Osteoblast (primary cell): Measurements from ENCODE around the gene PLS1. TPM values are rescaled to one million over a fixed set of nuclear protein-coding genes. Genes with fewer than 3 reads are reported as not detected.

Experiments used
- DNase-seq: peaks from one replicate; pipeline ENCODE4 v3.0.0; 2011; ENCODE audit warnings: low spot score, mixed read lengths; ENCODE audit not compliant: insufficient read length; ENCODE audit errors: missing footprints
- H2AFZ ChIP-seq: 2 replicates; pipeline ENCODE4 v1.6.0; 2011; ENCODE audit warnings: mild to moderate bottlenecking, low read length
- H3K27ac ChIP-seq: 2 replicates; pipeline ENCODE4 v1.5.1; 2011; ENCODE audit warnings: mild to moderate bottlenecking, low read depth, low read length, moderate library complexity
- H3K27me3 ChIP-seq: 2 replicates; pipeline ENCODE4 v1.6.0; 2012; ENCODE audit warnings: mild to moderate bottlenecking, control low read depth, inconsistent platforms, low read length, moderate library complexity; ENCODE audit not compliant: insufficient read depth
- H3K36me3 ChIP-seq: 2 replicates; pipeline ENCODE4 v1.5.1; 2011; ENCODE audit warnings: mild to moderate bottlenecking, low read length, control low read depth, moderate library complexity; ENCODE audit not compliant: insufficient read depth
- H3K4me1 ChIP-seq: 2 replicates; pipeline ENCODE4 v1.5.1; 2011; ENCODE audit warnings: mild to moderate bottlenecking, low read length, control low read depth, moderate library complexity; ENCODE audit not compliant: insufficient read depth
- H3K4me2 ChIP-seq: 2 replicates; pipeline ENCODE4 v1.6.0; 2011; ENCODE audit warnings: mild to moderate bottlenecking, low read length; ENCODE audit not compliant: insufficient read depth
- H3K4me3 ChIP-seq: fragments of 200-600 bp; sonication (generic); 3 replicates; pipeline ENCODE4 v1.5.1; 2012; ENCODE audit warnings: mild to moderate bottlenecking, low read length, inconsistent platforms; ENCODE audit not compliant: insufficient read depth
- H3K79me2 ChIP-seq: 2 replicates; pipeline ENCODE4 v1.6.0; 2012; ENCODE audit warnings: mild to moderate bottlenecking, low read length, control low read depth, inconsistent platforms; ENCODE audit not compliant: insufficient read depth
- H3K9me3 ChIP-seq: 2 replicates; pipeline ENCODE4 v1.5.1; 2011; ENCODE audit warnings: low read depth, low read length, control low read depth
- H4K20me1 ChIP-seq: 2 replicates; pipeline ENCODE4 v1.6.0; 2012; ENCODE audit warnings: mild to moderate bottlenecking, low read length, control low read depth; ENCODE audit not compliant: insufficient read depth
- total RNA-seq: library from RNA; depleted of rRNA; stranded (reverse); fragments of >200 nt; gene quantifications from 2 replicates; pipeline ENCODE4 v1.2.3, GENCODE V29; 2012
- TF ChIP-seq, protein P1 (sequence below): IDR thresholded peaks from 2 replicates; pipeline ENCODE4 v1.5.1; 2011; ENCODE audit warnings: mild to moderate bottlenecking, low read depth, low read length, moderate library complexity; ENCODE audit errors: extremely low read depth

The PLS1 gene
- total RNA-seq, 1 donor, result 1.1 TPM

GRCh38 chr3:142664311-142664710, 68.1 kb downstream of the PLS1 start:
- DNase-seq, result no peak
- Histone ChIP-seq H2AFZ (no peak overlapping the region), H3K4me1 (no peaks in the 10 kb centered on the region), H3K27me3 (peaks cover 6% of the 10 kb centered on the region), H4K20me1 (no peaks in the 10 kb centered on the region), H3K36me3 (no peaks in the 10 kb centered on the region), H3K4me3 (no peak overlapping the region), H3K79me2 (no peaks in the 10 kb centered on the region), H3K4me2 (no peak overlapping the region), H3K9me3 (no peaks in the 10 kb centered on the region), H3K27ac (no peak overlapping the region)
- TF ChIP-seq, protein P1, sequence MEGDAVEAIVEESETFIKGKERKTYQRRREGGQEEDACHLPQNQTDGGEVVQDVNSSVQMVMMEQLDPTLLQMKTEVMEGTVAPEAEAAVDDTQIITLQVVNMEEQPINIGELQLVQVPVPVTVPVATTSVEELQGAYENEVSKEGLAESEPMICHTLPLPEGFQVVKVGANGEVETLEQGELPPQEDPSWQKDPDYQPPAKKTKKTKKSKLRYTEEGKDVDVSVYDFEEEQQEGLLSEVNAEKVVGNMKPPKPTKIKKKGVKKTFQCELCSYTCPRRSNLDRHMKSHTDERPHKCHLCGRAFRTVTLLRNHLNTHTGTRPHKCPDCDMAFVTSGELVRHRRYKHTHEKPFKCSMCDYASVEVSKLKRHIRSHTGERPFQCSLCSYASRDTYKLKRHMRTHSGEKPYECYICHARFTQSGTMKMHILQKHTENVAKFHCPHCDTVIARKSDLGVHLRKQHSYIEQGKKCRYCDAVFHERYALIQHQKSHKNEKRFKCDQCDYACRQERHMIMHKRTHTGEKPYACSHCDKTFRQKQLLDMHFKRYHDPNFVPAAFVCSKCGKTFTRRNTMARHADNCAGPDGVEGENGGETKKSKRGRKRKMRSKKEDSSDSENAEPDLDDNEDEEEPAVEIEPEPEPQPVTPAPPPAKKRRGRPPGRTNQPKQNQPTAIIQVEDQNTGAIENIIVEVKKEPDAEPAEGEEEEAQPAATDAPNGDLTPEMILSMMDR, result no peak

DNA sequence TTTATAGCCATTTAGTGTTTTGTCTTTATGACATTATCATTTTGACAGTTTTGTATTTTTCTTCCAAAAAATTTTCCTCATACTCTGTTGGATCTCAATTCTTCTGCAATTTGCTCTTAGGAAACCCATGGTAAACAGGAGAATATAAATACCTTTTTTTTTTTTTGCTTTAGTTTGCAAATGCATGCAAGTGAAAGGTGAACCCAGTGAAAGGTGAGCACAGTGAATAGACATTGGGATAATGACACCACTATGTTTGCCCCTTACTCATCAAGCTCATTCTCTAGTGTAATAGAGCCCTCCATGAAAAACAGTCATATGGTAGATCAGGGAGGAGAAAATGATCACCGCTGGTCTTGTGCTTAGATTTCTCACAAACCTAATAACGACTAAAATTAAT, 68.6 kb downstream of the PLS1 start:
- no peaks in the 10 kb centered on the region for H3K9me3 ChIP-seq
- no peaks in the 10 kb centered on the region for H3K4me1 ChIP-seq
- no peak overlapping the region for H2AFZ ChIP-seq
- no peak overlapping the region for H3K4me3 ChIP-seq
- H3K36me3 ChIP-seq, result no peaks in the 10 kb centered on the region
- no peaks in the 10 kb centered on the region for H4K20me1 ChIP-seq
- H3K27ac ChIP-seq, result no peak overlapping the region
- H3K27me3 ChIP-seq, result peaks cover 9% of the 10 kb centered on the region
- H3K79me2 ChIP-seq, result no peaks in the 10 kb centered on the region
- H3K4me2 ChIP-seq, result no peak overlapping the region
- no peak for DNase-seq
- TF ChIP-seq, protein P1, result no peak

GRCh38 chr3:142670120-142670519, 73.9 kb downstream of the PLS1 start:
- Histone ChIP-seq H3K36me3 (no peaks in the 10 kb centered on the region), H3K9me3 (no peaks in the 10 kb centered on the region), H3K27me3 (peaks cover 11% of the 10 kb centered on the region), H3K27ac (no peak overlapping the region), H3K4me3 (no peak overlapping the region), H2AFZ (no peak overlapping the region), H3K4me2 (no peak overlapping the region), H3K4me1 (no peaks in the 10 kb centered on the region), H4K20me1 (no peaks in the 10 kb centered on the region), H3K79me2 (no peaks in the 10 kb centered on the region)
- TF ChIP-seq, protein P1, result no peak
- DNase-seq, result peak; percentile 2

GRCh38 chr3:142676151-142676550, 80.0 kb downstream of the PLS1 start:
- H3K79me2 ChIP-seq, result no peaks in the 10 kb centered on the region
- TF ChIP-seq, protein P1, result no peak
- H3K27ac ChIP-seq, result no peak overlapping the region

More at GRCh38 chr3:142676151-142676550, 80.0 kb downstream of the PLS1 start:
- H3K4me3 ChIP-seq, result no peak overlapping the region
- H4K20me1 ChIP-seq, result no peaks in the 10 kb centered on the region
- H2AFZ ChIP-seq, result no peak overlapping the region
- no peaks in the 10 kb centered on the region for H3K4me1 ChIP-seq
- no peaks in the 10 kb centered on the region for H3K27me3 ChIP-seq
- no peaks in the 10 kb centered on the region for H3K9me3 ChIP-seq
- DNase-seq, result no peak
- no peaks in the 10 kb centered on the region for H3K36me3 ChIP-seq
- no peak overlapping the region for H3K4me2 ChIP-seq
